Retinal pigment epithelial cell (primary cell): ENCODE results near the gene JAZF1.
A peak's percentile ranks its signal among the peaks of the same experiment; 100 is the strongest.

Source experiments
- DNase-seq: peaks from one replicate; pipeline ENCODE4 v3.0.0-alpha.2; 2010; ENCODE audit warnings: low read depth
- H3K4me3 ChIP-seq: 2 replicates; pipeline ENCODE4 v1.5.1; 2011; ENCODE audit warnings: mild to moderate bottlenecking, low read length, control low read depth, moderate library complexity
- TF ChIP-seq, protein P1 (sequence below): conservative IDR thresholded peaks from 2 replicates; pipeline ENCODE4 v1.5.1; 2011; ENCODE audit warnings: low read depth, low read length, control low read depth, inconsistent platforms

Gene JAZF1

DNA sequence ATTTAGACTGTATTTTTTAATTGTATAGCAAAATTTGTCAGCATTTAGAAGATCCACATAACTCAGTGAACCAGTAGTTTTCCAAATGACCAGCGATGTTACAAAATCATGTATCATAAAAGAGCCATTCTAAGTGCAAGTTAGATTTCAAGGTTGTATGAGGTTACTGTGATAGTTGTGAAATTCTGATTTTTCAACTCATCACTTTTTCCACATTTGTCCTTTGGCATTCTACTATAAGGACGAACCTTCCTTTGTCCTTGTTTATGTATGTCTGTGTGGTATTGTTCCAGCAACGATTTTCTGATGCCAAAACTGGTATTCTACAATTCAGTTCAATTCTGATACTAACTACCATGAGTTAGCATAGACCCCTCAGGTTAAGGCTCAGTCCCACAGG, 376.5 kb downstream of the JAZF1 start:
- no peak for DNase-seq
- TF ChIP-seq, protein P1, sequence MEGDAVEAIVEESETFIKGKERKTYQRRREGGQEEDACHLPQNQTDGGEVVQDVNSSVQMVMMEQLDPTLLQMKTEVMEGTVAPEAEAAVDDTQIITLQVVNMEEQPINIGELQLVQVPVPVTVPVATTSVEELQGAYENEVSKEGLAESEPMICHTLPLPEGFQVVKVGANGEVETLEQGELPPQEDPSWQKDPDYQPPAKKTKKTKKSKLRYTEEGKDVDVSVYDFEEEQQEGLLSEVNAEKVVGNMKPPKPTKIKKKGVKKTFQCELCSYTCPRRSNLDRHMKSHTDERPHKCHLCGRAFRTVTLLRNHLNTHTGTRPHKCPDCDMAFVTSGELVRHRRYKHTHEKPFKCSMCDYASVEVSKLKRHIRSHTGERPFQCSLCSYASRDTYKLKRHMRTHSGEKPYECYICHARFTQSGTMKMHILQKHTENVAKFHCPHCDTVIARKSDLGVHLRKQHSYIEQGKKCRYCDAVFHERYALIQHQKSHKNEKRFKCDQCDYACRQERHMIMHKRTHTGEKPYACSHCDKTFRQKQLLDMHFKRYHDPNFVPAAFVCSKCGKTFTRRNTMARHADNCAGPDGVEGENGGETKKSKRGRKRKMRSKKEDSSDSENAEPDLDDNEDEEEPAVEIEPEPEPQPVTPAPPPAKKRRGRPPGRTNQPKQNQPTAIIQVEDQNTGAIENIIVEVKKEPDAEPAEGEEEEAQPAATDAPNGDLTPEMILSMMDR: no peak
- no peak overlapping the region for H3K4me3 ChIP-seq

DNA sequence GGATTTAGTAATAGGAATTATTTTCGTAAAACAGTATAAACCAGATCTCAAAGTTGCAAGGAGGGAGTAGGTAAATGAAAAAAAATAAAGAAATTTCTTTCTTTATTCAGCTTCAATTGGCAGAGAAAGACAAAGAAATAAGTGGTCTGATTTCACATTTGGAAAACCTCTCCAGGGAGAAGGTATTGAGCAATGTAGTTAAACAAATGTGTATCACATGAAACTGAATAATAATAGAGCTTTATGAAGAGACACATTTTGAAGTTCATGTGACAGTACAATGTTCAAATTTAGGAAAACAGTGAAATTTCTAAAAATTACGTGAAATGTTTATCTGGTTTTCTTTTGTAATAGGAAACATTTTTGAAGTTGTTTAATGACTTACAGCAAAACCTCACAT, 377.6 kb downstream of the JAZF1 start:
- H3K4me3 ChIP-seq: no peak overlapping the region
- TF ChIP-seq, protein P1: no peak
- DNase-seq: no peak

DNA sequence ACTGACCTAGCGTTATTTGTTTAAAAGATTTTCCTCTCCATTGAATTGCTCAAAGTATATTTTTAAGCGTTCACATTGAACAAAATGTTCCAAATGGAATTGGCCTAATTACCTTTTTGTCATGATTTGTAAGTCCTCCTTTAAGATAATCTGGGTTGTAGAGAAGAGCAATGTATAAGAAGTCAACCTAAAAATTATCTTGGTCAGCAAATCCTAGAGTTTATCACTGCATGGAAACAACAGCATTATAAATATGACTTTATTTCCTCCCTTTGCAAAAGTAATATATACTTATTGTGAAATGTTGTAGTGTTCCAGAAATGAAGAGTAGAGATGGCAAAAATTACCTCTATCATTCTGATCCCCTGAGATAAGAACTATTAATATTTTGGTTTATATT, 381.4 kb downstream of the JAZF1 start:
- TF ChIP-seq, protein P1: no peak
- no peak overlapping the region for H3K4me3 ChIP-seq
- DNase-seq: no peak

DNA sequence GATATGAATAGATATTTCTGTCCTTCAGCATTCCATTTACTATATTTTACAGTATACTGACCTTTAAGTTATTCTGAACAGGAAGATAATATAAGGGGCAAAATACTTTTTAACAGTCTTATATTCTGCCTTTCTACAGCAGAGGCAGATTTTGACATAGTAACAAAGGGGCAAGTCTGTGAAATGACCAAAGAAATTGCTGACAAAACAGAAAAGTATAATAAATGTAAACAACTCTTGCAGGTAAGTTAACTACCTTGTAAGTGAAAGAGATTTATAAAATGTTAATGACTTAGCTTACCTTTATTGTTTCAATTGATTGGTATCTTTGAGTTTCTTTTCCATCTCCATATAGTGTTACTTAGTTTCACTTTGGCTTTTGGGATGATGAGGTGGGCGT, 384.6 kb downstream of the JAZF1 start:
- no peak for DNase-seq
- TF ChIP-seq, protein P1: no peak
- no peak overlapping the region for H3K4me3 ChIP-seq

DNA sequence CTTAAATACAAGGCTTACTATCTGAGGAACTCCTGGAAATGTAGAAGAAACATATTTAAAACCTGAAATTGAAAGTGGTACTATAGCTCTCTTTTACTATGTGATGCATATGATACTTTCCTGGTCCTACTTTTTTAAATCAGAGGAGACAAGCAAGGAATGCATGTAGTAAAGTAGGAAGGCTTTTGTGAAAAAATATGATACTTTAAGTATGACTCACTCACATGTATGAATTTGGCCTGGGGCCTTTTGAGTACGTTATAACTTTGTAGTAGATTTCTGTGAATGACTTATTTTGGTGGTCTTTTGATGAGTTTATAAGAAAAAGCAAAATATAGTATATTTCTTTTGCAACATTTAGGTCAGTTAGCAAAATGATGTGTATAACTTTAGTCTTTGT, 386.8 kb downstream of the JAZF1 start:
- TF ChIP-seq, protein P1: no peak
- no peak for DNase-seq

DNA sequence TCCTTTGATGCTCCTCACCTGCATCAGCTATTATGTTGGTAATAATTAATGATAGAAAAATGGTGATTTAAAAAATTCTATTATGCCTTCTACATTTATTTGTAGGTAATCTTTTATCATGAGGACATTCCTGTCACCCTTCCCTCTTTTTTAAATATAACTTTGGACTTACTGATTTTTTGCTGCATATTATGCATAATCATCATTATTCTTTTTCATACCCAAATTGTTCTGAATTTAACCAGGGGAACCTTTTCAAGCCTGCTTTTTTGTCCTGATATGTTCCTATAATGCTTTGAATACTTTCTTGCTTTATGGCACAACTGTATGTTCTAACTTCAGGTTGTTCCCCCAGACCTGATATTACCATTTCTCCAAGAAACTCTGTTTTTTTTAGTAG, 392.2 kb downstream of the JAZF1 start:
- no peak for DNase-seq
- H3K4me3 ChIP-seq: no peak overlapping the region
- TF ChIP-seq, protein P1: no peak

More for the DNA sequence above, 386.8 kb downstream of the JAZF1 start:
- no peak overlapping the region for H3K4me3 ChIP-seq

DNA sequence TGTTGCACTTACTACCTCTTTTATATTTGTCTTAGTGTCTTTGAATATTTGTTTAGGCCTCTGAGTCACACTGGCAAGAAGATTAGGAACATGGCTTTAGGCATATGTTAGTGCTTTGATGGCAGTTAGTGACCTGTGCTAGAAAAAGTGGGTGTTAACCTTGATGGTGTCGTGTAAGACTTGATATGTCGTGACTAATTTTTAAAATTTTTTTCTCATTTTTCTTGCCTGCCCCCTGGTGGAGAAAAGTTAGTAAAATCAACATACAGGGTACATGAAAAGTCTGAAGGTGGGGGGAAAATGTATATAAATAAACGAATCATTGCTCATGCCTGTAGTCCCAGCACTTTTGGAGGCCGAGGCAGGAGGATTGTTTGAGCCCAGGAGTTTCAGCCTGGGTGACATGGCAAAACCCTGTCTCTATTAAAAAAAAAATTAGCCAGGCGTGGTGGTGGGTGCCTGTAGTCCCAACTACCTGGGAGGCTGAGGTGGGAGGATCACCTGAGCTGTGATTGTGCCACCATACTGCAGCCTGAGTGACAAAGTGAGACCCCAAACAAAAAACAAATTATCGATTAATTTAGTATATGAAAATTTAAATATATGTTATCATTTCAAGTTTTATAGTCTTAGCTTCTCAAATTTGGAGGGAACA, 396.1 kb downstream of the JAZF1 start:
- TF ChIP-seq, protein P1: peak; percentile 61
- no peak overlapping the region for H3K4me3 ChIP-seq
- DNase-seq: no peak
